HCT116 (cell line): Measurements from ENCODE around the gene TMEM271. TPM values are rescaled to one million over a fixed set of nuclear protein-coding genes. Genes with fewer than 3 reads are reported as not detected.

ENCODE experiments used
- ATAC-seq: fragments of 200-7000 bp; cut with Tn5 transposase; 2 replicates; pipeline ENCODE4 v1.9.1; 2020; ENCODE audit warnings: mild to moderate bottlenecking, moderate library complexity
- BruUV-seq: library from RNA; stranded (reverse); fragments of 400-500 nt; replicated peaks from 2 replicates; lab custom pipeline; 2021; lab: Mats Ljungman, UMichigan
- CTCF ChIA-PET: fragments of 300-600 bp; sonication (Branson Sonifier 250); formaldehyde crosslinking; loops from one replicate; lab custom pipeline; 2021; ENCODE audit warnings: antibody characterized with exemption; lab: Charles Lee
- POLR2A ChIA-PET: fragments of 300-600, 350-600 bp; sonication (Branson Sonifier 250); formaldehyde crosslinking; loops from one replicate; lab custom pipeline; 2021; ENCODE audit warnings: antibody characterized with exemption; lab: Charles Lee
- RAD21 ChIA-PET, 2 experiments: fragments of 300-600 bp; sonication (Branson Sonifier 250); formaldehyde crosslinking; loops; one replicate each; lab custom pipeline; 2023; ENCODE audit warnings: low total read pairs in 2 of 2; ENCODE audit not compliant: uncharacterized antibody in 2 of 2, unreplicated experiment in 2 of 2, low non-redundant PET in 1 of 2; lab: Charles Lee
- DNase-seq: peaks from one replicate; pipeline ENCODE4 v3.0.0-alpha.2; 2010; ENCODE audit warnings: low read depth, low spot score
- H2AFZ ChIP-seq: fragments of 200-600 bp; shearing (Covaris generic), sonication (generic); 2 replicates; pipeline ENCODE4 v1.6.1; 2017; ENCODE audit warnings: low read depth, mixed run types, mixed read lengths, antibody characterized with exemption, low read length; ENCODE audit not compliant: poor library complexity, severe bottlenecking
- H3K27ac ChIP-seq: 2 replicates; pipeline ENCODE4 v1.5.1; 2012; ENCODE audit warnings: low read depth, low read length
- H3K27me3 ChIP-seq: fragments of 200-600 bp; sonication (generic); 2 replicates; pipeline ENCODE4 v1.6.1; 2016; ENCODE audit warnings: mixed run types, low read length, mixed read lengths; ENCODE audit not compliant: insufficient read depth
- H3K36me3 ChIP-seq, 2 experiments: fragments of 200-500 bp in 1 of 2; fragments of 200-600 bp in 1 of 2; sonication (Bioruptor generic) in 1 of 2; sonication (generic) in 1 of 2; 2 replicates each; pipeline versions ENCODE4 v1.5.1 to v1.6.1; 2014 to 2016; ENCODE audit warnings: low read length in 2 of 2, inconsistent platforms in 1 of 2, mixed read lengths in 1 of 2, mixed run types in 1 of 2; ENCODE audit not compliant: insufficient read depth in 2 of 2, control insufficient read depth in 1 of 2
- H3K4me1 ChIP-seq, 2 experiments: fragments of 200-600 bp in 1 of 2; sonication (generic) in 1 of 2; 2 replicates each; pipeline versions ENCODE4 v1.5.1 to v1.6.1; 2012 to 2017; ENCODE audit warnings: low read length in 2 of 2, inconsistent platforms in 1 of 2, mild to moderate bottlenecking in 1 of 2, mixed read lengths in 1 of 2, mixed run types in 1 of 2, moderate library complexity in 1 of 2; ENCODE audit not compliant: insufficient read depth in 2 of 2, control insufficient read depth in 1 of 2
- H3K4me2 ChIP-seq: fragments of 200-600 bp; sonication (generic); 2 replicates; pipeline ENCODE4 v1.6.1; 2017; ENCODE audit warnings: mixed run types, low read length, mixed read lengths
- H3K4me3 ChIP-seq, 2 experiments: fragments of 200-600 bp in 1 of 2; sonication (generic) in 1 of 2; replicated peaks in 1 of 2; 2 replicates each; pipeline ENCODE4 v1.5.1; 2011 to 2016; ENCODE audit warnings: low read length in 2 of 2, control low read depth in 1 of 2, low read depth in 1 of 2, mild to moderate bottlenecking in 1 of 2, mixed read lengths in 1 of 2, mixed run types in 1 of 2
- H3K79me2 ChIP-seq: fragments of 200-600 bp; sonication (generic); 2 replicates; pipeline ENCODE4 v1.6.1; 2017; ENCODE audit warnings: mild to moderate bottlenecking, mixed run types, low read length, moderate library complexity, mixed read lengths; ENCODE audit not compliant: insufficient read depth
- H3K9ac ChIP-seq: fragments of 200-600 bp; sonication (generic); 2 replicates; pipeline ENCODE4 v1.6.1; 2016; ENCODE audit warnings: low read length, mixed read lengths
- H3K9me2 ChIP-seq: fragments of 200-600 bp; sonication (generic), shearing (Covaris generic); 2 replicates; pipeline ENCODE4 v1.6.1; 2017; ENCODE audit warnings: mixed run types, mild to moderate bottlenecking, moderate library complexity; ENCODE audit not compliant: insufficient read depth
- H3K9me3 ChIP-seq, 2 experiments: fragments of 200-500 bp in 1 of 2; fragments of 200-600 bp in 1 of 2; sonication (Bioruptor generic) in 1 of 2; sonication (generic) in 1 of 2; 2 replicates each; pipeline ENCODE4 v1.6.1; 2014 to 2017; ENCODE audit warnings: low read length in 2 of 2, mixed read lengths in 2 of 2, inconsistent platforms in 1 of 2, low read depth in 1 of 2, mild to moderate bottlenecking in 1 of 2, mixed run types in 1 of 2, moderate library complexity in 1 of 2; ENCODE audit not compliant: control insufficient read depth in 1 of 2, insufficient read depth in 1 of 2
- H4K20me1 ChIP-seq: fragments of 200-600 bp; sonication (generic), shearing (Covaris generic); 2 replicates; pipeline ENCODE4 v1.6.1; 2017; ENCODE audit warnings: mixed run types, mild to moderate bottlenecking, moderate library complexity; ENCODE audit not compliant: insufficient read depth
- CBX3 ChIP-seq: IDR thresholded peaks from 2 replicates; pipeline ENCODE4 v1.6.1; 2012; ENCODE audit warnings: low read depth
- CEBPB ChIP-seq: IDR thresholded peaks from 2 replicates; pipeline ENCODE4 v1.6.1; 2012; ENCODE audit warnings: low read depth
- EGR1 ChIP-seq: IDR thresholded peaks from 2 replicates; pipeline ENCODE4 v1.6.1; 2012; ENCODE audit warnings: low read depth
- ELF1 ChIP-seq: IDR thresholded peaks from 2 replicates; pipeline ENCODE4 v1.6.1; 2012; ENCODE audit warnings: low read depth, borderline replicate concordance
- EZH2 ChIP-seq: fragments of 200-600 bp; sonication (generic); IDR thresholded peaks from 2 replicates; pipeline ENCODE4 v1.6.1; 2017; ENCODE audit warnings: antibody characterized with exemption, mixed run types
- FOSL1 ChIP-seq: IDR thresholded peaks from 2 replicates; pipeline ENCODE4 v1.6.1; 2012; ENCODE audit warnings: low read depth
- POLR2A ChIP-seq: IDR thresholded peaks from 2 replicates; pipeline ENCODE4 v1.7.0; 2011; ENCODE audit warnings: borderline replicate concordance; ENCODE audit not compliant: insufficient read depth, insufficient read length; ENCODE audit errors: extremely low read depth
- POLR2AphosphoS5 ChIP-seq: IDR thresholded peaks from 2 replicates; pipeline ENCODE4 v1.6.1; 2011; ENCODE audit warnings: mild to moderate bottlenecking, low read depth, low read length, moderate library complexity
- SIN3A ChIP-seq: IDR thresholded peaks from 2 replicates; pipeline ENCODE4 v1.6.1; 2012; ENCODE audit warnings: low read depth
- SP1 ChIP-seq: IDR thresholded peaks from 2 replicates; pipeline ENCODE4 v1.6.1; 2012; ENCODE audit warnings: low read depth
- SRF ChIP-seq: IDR thresholded peaks from 2 replicates; pipeline ENCODE4 v1.6.1; 2012; ENCODE audit warnings: low read depth
- TCF7L2 ChIP-seq: IDR thresholded peaks from 2 replicates; pipeline ENCODE4 v1.7.0; 2011; ENCODE audit warnings: borderline replicate concordance, inconsistent platforms; ENCODE audit not compliant: insufficient read depth, insufficient read length; ENCODE audit errors: extremely low read depth
- YY1 ChIP-seq: IDR thresholded peaks from 2 replicates; pipeline ENCODE4 v1.6.1; 2011; ENCODE audit warnings: low read length, low read depth, moderate library complexity, mild to moderate bottlenecking; ENCODE audit not compliant: insufficient replicate concordance; ENCODE audit errors: extremely low read depth
- ZFX ChIP-seq: fragments of 450-650 bp; IDR thresholded peaks from 2 replicates; pipeline ENCODE4 v1.6.1; 2017
- intact Hi-C: fragments of 100-400 bp; cut with micrococcal nuclease; formaldehyde crosslinking; loops from 2 replicates; pipeline ENCODE4 v1.10.0; 2022
- total RNA-seq: library from RNA; stranded (reverse); gene quantifications from one replicate; pipeline ENCODE4 v1.2.1, GENCODE V29; 2021; ENCODE audit not compliant: unreplicated experiment
- TF ChIP-seq, protein P1 (sequence below): IDR thresholded peaks from 2 replicates; pipeline ENCODE4 v1.6.1; 2012; ENCODE audit warnings: low read depth
- TF ChIP-seq, protein P2 (sequence below): IDR thresholded peaks from 2 replicates; pipeline ENCODE4 v1.6.1; 2012
- TF ChIP-seq, protein P3 (sequence below): IDR thresholded peaks from 2 replicates; pipeline ENCODE4 v1.6.1; 2012

The TMEM271 gene
- total RNA-seq, 1 experiment from 2014 or later, result not detected

DNA sequence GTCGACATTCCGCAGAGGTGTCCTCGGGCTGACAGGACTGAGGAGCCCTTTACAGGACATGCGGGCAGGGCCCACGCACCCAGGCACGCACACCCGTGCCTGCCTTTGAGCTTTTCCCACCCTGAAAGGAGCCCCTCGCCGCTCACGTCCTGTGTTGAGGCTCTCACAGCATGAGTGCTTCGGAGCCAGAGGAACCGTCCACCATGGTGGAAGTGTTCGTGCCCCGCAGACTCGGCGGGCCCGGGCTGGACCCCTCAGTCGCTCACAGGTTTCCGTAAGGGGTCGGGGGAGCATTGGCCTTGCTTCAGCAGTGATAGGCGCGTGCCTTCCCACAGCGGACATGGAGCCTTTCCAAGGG, 40.2 kb downstream of the TMEM271 start:
- no TSS peak for BruUV-seq
- intact Hi-C loops, result no loop called here

DNA sequence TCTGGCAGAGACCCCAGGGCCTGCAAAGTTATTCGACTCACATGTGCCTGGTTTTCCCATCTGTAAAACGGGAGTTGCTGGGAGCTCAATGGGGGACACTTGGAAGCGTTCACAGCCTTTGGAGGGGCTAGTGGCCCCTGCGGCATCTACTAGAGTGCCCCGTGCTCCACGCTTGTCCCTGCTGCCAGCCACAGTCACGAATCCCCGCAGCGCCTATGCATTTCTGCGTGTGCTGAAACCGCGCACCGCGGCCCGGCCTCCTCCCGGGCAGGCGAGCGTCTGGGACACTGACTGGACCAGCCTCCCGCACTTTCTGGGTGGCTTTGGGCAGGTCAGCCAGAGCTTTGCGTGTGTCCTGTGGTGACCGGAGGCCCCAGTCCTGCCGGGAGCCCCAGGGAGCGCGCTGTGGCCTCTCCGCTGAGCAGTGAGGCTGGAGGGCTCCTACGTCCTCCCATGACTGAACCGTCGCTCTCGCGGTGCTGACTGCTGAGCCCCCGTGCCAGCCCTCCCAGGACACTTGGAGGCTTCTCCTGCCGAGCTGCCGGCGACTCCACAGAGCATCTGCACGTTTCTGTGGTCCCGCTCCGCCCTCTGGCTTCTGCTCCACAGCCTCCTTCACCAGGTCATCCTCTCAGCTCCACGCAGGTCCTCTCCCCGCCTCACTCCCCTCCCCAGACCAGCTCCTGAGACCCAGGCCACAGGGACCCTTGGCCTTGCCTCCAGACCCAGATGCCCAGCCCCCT, 40.7 kb downstream of the TMEM271 start:
- H3K9me2 ChIP-seq, result no peaks in the 10 kb centered on the region
- H3K9me3 ChIP-seq, result no peaks in the 10 kb centered on the region
- CTCF ChIA-PET, result no interaction called here
- DNase-seq (no peak), ATAC-seq (no peak)
- no peaks in the 10 kb centered on the region for H3K27me3 ChIP-seq
- H3K9ac ChIP-seq, result no peak overlapping the region
- H3K4me3 ChIP-seq, result no peak overlapping the region
- H2AFZ ChIP-seq, result no peak overlapping the region
- intact Hi-C loops, result no loop called here
- no peaks in the 10 kb centered on the region for H3K4me1 ChIP-seq
- no TSS peak for BruUV-seq
- no peak overlapping the region for H3K4me2 ChIP-seq
- RAD21 ChIA-PET, result no interaction called here
- no peak overlapping the region for H3K27ac ChIP-seq
- POLR2A ChIA-PET, result no interaction called here
- H3K79me2 ChIP-seq, result no peaks in the 10 kb centered on the region
- peaks cover 0 to 13% of the 10 kb centered on the region in 2 experiments; a peak in 1 of 4 replicates for H3K36me3 ChIP-seq
- H4K20me1 ChIP-seq, result no peaks in the 10 kb centered on the region
- TF ChIP-seq EGR1 (no peak), ELF1 (no peak), YY1 (no peak), TCF7L2 (no peak), EZH2 (no peak), ZFX (no peak), SIN3A (no peak), CBX3 (no peak), POLR2A (no peak), POLR2AphosphoS5 (no peak), SRF (no peak)
- TF ChIP-seq, protein P1, sequence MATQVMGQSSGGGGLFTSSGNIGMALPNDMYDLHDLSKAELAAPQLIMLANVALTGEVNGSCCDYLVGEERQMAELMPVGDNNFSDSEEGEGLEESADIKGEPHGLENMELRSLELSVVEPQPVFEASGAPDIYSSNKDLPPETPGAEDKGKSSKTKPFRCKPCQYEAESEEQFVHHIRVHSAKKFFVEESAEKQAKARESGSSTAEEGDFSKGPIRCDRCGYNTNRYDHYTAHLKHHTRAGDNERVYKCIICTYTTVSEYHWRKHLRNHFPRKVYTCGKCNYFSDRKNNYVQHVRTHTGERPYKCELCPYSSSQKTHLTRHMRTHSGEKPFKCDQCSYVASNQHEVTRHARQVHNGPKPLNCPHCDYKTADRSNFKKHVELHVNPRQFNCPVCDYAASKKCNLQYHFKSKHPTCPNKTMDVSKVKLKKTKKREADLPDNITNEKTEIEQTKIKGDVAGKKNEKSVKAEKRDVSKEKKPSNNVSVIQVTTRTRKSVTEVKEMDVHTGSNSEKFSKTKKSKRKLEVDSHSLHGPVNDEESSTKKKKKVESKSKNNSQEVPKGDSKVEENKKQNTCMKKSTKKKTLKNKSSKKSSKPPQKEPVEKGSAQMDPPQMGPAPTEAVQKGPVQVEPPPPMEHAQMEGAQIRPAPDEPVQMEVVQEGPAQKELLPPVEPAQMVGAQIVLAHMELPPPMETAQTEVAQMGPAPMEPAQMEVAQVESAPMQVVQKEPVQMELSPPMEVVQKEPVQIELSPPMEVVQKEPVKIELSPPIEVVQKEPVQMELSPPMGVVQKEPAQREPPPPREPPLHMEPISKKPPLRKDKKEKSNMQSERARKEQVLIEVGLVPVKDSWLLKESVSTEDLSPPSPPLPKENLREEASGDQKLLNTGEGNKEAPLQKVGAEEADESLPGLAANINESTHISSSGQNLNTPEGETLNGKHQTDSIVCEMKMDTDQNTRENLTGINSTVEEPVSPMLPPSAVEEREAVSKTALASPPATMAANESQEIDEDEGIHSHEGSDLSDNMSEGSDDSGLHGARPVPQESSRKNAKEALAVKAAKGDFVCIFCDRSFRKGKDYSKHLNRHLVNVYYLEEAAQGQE, result no peak
- TF ChIP-seq, protein P2, sequence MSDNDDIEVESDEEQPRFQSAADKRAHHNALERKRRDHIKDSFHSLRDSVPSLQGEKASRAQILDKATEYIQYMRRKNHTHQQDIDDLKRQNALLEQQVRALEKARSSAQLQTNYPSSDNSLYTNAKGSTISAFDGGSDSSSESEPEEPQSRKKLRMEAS, result no peak
- TF ChIP-seq, protein P3, sequence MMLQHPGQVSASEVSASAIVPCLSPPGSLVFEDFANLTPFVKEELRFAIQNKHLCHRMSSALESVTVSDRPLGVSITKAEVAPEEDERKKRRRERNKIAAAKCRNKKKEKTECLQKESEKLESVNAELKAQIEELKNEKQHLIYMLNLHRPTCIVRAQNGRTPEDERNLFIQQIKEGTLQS, result no peak

More for the DNA sequence above, 40.2 kb downstream of the TMEM271 start:
- Histone ChIP-seq H3K9ac (no peak overlapping the region), H3K36me3 (peaks cover 0 to 13% of the 10 kb centered on the region in 2 experiments; a peak in 1 of 4 replicates), H3K9me2 (no peaks in the 10 kb centered on the region), H3K27ac (no peak overlapping the region), H2AFZ (no peak overlapping the region), H3K27me3 (no peaks in the 10 kb centered on the region), H3K4me3 (no peak overlapping the region), H3K79me2 (no peaks in the 10 kb centered on the region), H4K20me1 (no peaks in the 10 kb centered on the region), H3K9me3 (no peaks in the 10 kb centered on the region), H3K4me1 (no peaks in the 10 kb centered on the region), H3K4me2 (no peak overlapping the region)
- TF ChIP-seq CBX3 (no peak), SRF (no peak), CEBPB (no peak), SP1 (no peak), SIN3A (no peak), ELF1 (no peak), EZH2 (no peak), FOSL1 (no peak)
- DNase-seq (no peak), ATAC-seq (no peak)
- CTCF ChIA-PET, result no interaction called here
- RAD21 ChIA-PET, result no interaction called here
- POLR2A ChIA-PET, result no interaction called here
